Liver (tissue), 9 donors: ENCODE data around the gene SULT2A1. TPM values are rescaled to one million over a fixed set of nuclear protein-coding genes. Genes with fewer than 3 reads are reported as not detected.
"Not testable (repeated sequence)": the region's sequence is repeated elsewhere in the genome, so short reads cannot be mapped to it uniquely, and the experiment has no call there.

Source experiments
- DNase-seq: peaks from one replicate; pipeline ENCODE4 v3.0.0-alpha.2; 2017; ENCODE audit warnings: low spot score
- H3K27ac ChIP-seq, 2 donors: one replicate each; pipeline ENCODE4 v1.7.0; 2013; ENCODE audit warnings: inconsistent platforms in 2 of 2, low read length in 2 of 2, control low read depth in 1 of 2, low read depth in 1 of 2, mild to moderate bottlenecking in 1 of 2
- H3K27me3 ChIP-seq, 4 donors: one replicate each; pipeline versions ENCODE4 v1.6.1 to v1.7.0; 2013; ENCODE audit warnings: low read length in 3 of 4, inconsistent platforms in 1 of 4, mild to moderate bottlenecking in 1 of 4, moderate library complexity in 1 of 4; ENCODE audit not compliant: control insufficient read depth in 4 of 4, insufficient read depth in 4 of 4
- H3K36me3 ChIP-seq, 4 donors: one replicate each; pipeline versions ENCODE4 v1.6.1 to v1.7.0; 2013; ENCODE audit warnings: low read length in 3 of 4, mild to moderate bottlenecking in 3 of 4, low read depth in 1 of 4, moderate library complexity in 1 of 4; ENCODE audit not compliant: control insufficient read depth in 4 of 4, insufficient read depth in 3 of 4
- H3K4me1 ChIP-seq, 4 donors: one replicate each; pipeline versions ENCODE4 v1.6.1 to v1.7.0; 2013; ENCODE audit warnings: low read length in 3 of 4, mild to moderate bottlenecking in 3 of 4, moderate library complexity in 1 of 4; ENCODE audit not compliant: control insufficient read depth in 4 of 4, insufficient read depth in 4 of 4
- H3K4me3 ChIP-seq, 3 donors: one replicate each; pipeline versions ENCODE4 v1.6.1 to v1.7.0; 2013; ENCODE audit warnings: low read length in 3 of 3, control low read depth in 1 of 3, low read depth in 1 of 3, mild to moderate bottlenecking in 1 of 3
- H3K9ac ChIP-seq, 2 donors: one replicate each; pipeline ENCODE4 v1.7.0; 2013; ENCODE audit warnings: low read length in 2 of 2, mild to moderate bottlenecking in 2 of 2, moderate library complexity in 2 of 2, control low read depth in 1 of 2, low read depth in 1 of 2
- H3K9me3 ChIP-seq, 4 donors: one replicate each; pipeline versions ENCODE4 v1.6.1 to v1.7.0; 2013; ENCODE audit warnings: low read length in 3 of 4; ENCODE audit not compliant: control insufficient read depth in 4 of 4
- EGR1 ChIP-seq, 2 donors: IDR thresholded peaks; 2 replicates each; pipeline ENCODE4 v1.6.1; 2016 to 2018; ENCODE audit warnings: antibody characterized with exemption in 2 of 2, low read depth in 2 of 2
- FOXA1 ChIP-seq: IDR thresholded peaks from 2 replicates; pipeline ENCODE4 v1.6.1; 2016; ENCODE audit warnings: antibody characterized with exemption
- FOXA2 ChIP-seq: IDR thresholded peaks from 2 replicates; pipeline ENCODE4 v1.6.1; 2016; ENCODE audit warnings: antibody characterized with exemption
- GABPA ChIP-seq, 2 donors: IDR thresholded peaks in 1 of 2; conservative IDR thresholded peaks in 1 of 2; 2 replicates each; pipeline ENCODE4 v1.6.1; 2016; ENCODE audit warnings: antibody characterized with exemption in 2 of 2, mild to moderate bottlenecking in 1 of 2, moderate library complexity in 1 of 2
- HNF4A ChIP-seq, 2 donors: conservative IDR thresholded peaks; 2 replicates each; pipeline ENCODE4 v1.6.1; 2016; ENCODE audit warnings: antibody characterized with exemption in 2 of 2, mild to moderate bottlenecking in 2 of 2
- JUND ChIP-seq, 2 donors: IDR thresholded peaks; 2 replicates each; pipeline ENCODE4 v1.6.1; 2016; ENCODE audit warnings: antibody characterized with exemption in 2 of 2
- NR2F2 ChIP-seq: IDR thresholded peaks from 2 replicates; pipeline ENCODE4 v1.6.1; 2016; ENCODE audit warnings: antibody characterized with exemption
- RAD21 ChIP-seq, 2 donors: IDR thresholded peaks; 2 replicates each; pipeline ENCODE4 v1.6.1; 2016; ENCODE audit warnings: antibody characterized with exemption in 2 of 2, mild to moderate bottlenecking in 2 of 2
- RXRA ChIP-seq, 2 donors: IDR thresholded peaks; 2 replicates each; pipeline ENCODE4 v1.6.1; 2017 to 2018; ENCODE audit warnings: antibody characterized with exemption in 2 of 2, mild to moderate bottlenecking in 1 of 2
- SP1 ChIP-seq: IDR thresholded peaks from 2 replicates; pipeline ENCODE4 v1.6.1; 2018; ENCODE audit warnings: antibody characterized with exemption, mild to moderate bottlenecking
- TAF1 ChIP-seq: conservative IDR thresholded peaks from 2 replicates; pipeline ENCODE4 v1.6.1; 2016; ENCODE audit warnings: antibody characterized with exemption, mild to moderate bottlenecking
- WGBS: extraction: QIAGEN DNeasy Blood & Tissue Kit; methylation state at CpG from one replicate; pipeline ENCODE4 v1.1.7; 2013; 5-methylcytosine and 5-hydroxymethylcytosine counted together
- polyA plus RNA-seq, 2 donors: library from polyadenylated mRNA; stranded (reverse) in 1 of 2; unstranded in 1 of 2; fragments of 200-250 nt in 1 of 2; fragments of >200 nt in 1 of 2; fragmentation: Nextera tagmentation in 1 of 2; extraction: Ambion mirVana in 1 of 2; gene quantifications; one replicate each; pipeline versions ENCODE4 v1.2.1 to v1.2.3, GENCODE V29; 2013 to 2015
- total RNA-seq, 2 donors: library from RNA; depleted of rRNA; stranded (reverse); fragments of >200 nt; gene quantifications; one replicate each; pipeline ENCODE4 v1.2.3, GENCODE V29; 2014
- TF ChIP-seq, protein P1 (sequence below): IDR thresholded peaks from 2 replicates; pipeline ENCODE4 v1.6.1; 2016; ENCODE audit warnings: antibody characterized with exemption, mild to moderate bottlenecking
- donor health status: healthy.
- donor health status: healthy.
- donor health status: healthy.
- donor health status: healthy.
- donor health status: healthy.

The SULT2A1 gene
- total and polyA plus RNA-seq, 4 donors: 22.9 to 892 (median 691) TPM

GRCh38 chr19:47885067-47885463, 1.1 kb downstream of the SULT2A1 start:
- Histone ChIP-seq H3K9me3 (no peaks in the 10 kb centered on the region), H3K27ac (peak overlapping the region; percentile 70 to 73), H3K4me3 (peak overlapping the region; percentile 60 to 88 (median 79)), H3K9ac (peak overlapping the region; percentile 66 to 93), H3K27me3 (no peaks in the 10 kb centered on the region), H3K36me3 (peaks cover 0 to 24% (median 14%) of the 10 kb centered on the region in 4 donors), H3K4me1 (peaks cover 2 to 32% (median 13%) of the 10 kb centered on the region in 4 donors)
- 36% methylated on average over 5 of the region's 5 CpGs for WGBS
- TF ChIP-seq FOXA1: no peak
- TF ChIP-seq SP1: peak; percentile 10
- DNase-seq: no peak

GRCh38 chr19:47882890-47883289, 3.2 kb downstream of the SULT2A1 start:
- peak in 1 of 2 donors; percentile 21 for TF ChIP-seq RXRA (IDR thresholded peaks at IDR 0.05)
- TF ChIP-seq JUND (IDR thresholded peaks at IDR 0.05): peak in 1 of 2 donors; percentile 32
- TF ChIP-seq NR2F2: no peak
- TF ChIP-seq FOXA2: peak; percentile 58
- TF ChIP-seq EGR1 (IDR thresholded peaks at IDR 0.05; ENCODE audit: low read depth in 2 of 2): peak in 1 of 2 donors; percentile 22
- TF ChIP-seq, protein P1, sequence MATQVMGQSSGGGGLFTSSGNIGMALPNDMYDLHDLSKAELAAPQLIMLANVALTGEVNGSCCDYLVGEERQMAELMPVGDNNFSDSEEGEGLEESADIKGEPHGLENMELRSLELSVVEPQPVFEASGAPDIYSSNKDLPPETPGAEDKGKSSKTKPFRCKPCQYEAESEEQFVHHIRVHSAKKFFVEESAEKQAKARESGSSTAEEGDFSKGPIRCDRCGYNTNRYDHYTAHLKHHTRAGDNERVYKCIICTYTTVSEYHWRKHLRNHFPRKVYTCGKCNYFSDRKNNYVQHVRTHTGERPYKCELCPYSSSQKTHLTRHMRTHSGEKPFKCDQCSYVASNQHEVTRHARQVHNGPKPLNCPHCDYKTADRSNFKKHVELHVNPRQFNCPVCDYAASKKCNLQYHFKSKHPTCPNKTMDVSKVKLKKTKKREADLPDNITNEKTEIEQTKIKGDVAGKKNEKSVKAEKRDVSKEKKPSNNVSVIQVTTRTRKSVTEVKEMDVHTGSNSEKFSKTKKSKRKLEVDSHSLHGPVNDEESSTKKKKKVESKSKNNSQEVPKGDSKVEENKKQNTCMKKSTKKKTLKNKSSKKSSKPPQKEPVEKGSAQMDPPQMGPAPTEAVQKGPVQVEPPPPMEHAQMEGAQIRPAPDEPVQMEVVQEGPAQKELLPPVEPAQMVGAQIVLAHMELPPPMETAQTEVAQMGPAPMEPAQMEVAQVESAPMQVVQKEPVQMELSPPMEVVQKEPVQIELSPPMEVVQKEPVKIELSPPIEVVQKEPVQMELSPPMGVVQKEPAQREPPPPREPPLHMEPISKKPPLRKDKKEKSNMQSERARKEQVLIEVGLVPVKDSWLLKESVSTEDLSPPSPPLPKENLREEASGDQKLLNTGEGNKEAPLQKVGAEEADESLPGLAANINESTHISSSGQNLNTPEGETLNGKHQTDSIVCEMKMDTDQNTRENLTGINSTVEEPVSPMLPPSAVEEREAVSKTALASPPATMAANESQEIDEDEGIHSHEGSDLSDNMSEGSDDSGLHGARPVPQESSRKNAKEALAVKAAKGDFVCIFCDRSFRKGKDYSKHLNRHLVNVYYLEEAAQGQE: peak; percentile 13
- H3K27me3 ChIP-seq: no peaks in the 10 kb centered on the region

GRCh38 chr19:47881757-47882156, 4.4 kb downstream of the SULT2A1 start:
- H3K27me3 ChIP-seq: no peaks in the 10 kb centered on the region
- 86% methylated on average over 5 of the region's 5 CpGs for WGBS

More at GRCh38 chr19:47882890-47883289, 3.2 kb downstream of the SULT2A1 start:
- Histone ChIP-seq H3K27ac (peak overlapping the region in 1 of 2 donors; percentile 62), H3K9ac (peak overlapping the region in 1 of 2 donors; percentile 52), H3K9me3 (no peaks in the 10 kb centered on the region), H3K4me1 (peaks cover 2 to 32% (median 13%) of the 10 kb centered on the region in 4 donors), H3K36me3 (peaks cover 0 to 36% (median 24%) of the 10 kb centered on the region in 4 donors), H3K4me3 (peak overlapping the region in 2 of 3 donors; percentile 53 to 60)
- no peak for DNase-seq
- WGBS: 52% methylated on average over 3 of the region's 3 CpGs

DNA sequence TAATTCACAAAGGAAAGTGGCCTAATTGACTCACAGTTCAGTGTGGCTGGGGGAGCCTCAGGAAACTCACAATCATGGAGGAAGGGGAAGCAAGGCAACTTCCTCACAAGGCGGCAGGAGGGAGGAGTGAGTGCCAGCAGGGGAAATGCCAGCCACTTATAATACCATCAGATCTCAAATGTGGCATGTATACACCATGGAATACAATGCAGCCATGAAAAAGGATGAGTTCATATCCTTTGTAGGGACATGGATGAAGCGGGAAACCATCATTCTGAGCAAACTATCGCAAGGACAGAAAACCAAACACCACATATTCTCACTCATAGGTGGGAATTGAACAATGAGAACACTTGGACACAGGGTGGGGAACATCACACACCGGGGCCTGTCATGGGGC, 6.7 kb downstream of the SULT2A1 start:
- 72% methylated on average over 4 of the region's 4 CpGs for WGBS
- H3K4me3 ChIP-seq, H3K9ac ChIP-seq, H3K27me3 ChIP-seq, H3K9me3 ChIP-seq, H3K27ac ChIP-seq, DNase-seq: not testable (repeated sequence)
- peaks cover 2 to 24% (median 13%) of the 10 kb centered on the region in 4 donors for H3K4me1 ChIP-seq
- H3K36me3 ChIP-seq: peaks cover 0 to 54% (median 39%) of the 10 kb centered on the region in 4 donors

More at GRCh38 chr19:47881757-47882156, 4.4 kb downstream of the SULT2A1 start:
- no peak for DNase-seq
- TF ChIP-seq RAD21 (IDR thresholded peaks at IDR 0.05) (no peak), NR2F2 (no peak), FOXA2 (no peak), GABPA (IDR thresholded peaks at IDR 0.05 in 1 of 2, conservative IDR thresholded peaks at IDR 0.05 in 1 of 2) (no peak), TAF1 (no peak), EGR1 (IDR thresholded peaks at IDR 0.05; ENCODE audit: low read depth in 2 of 2) (no peak), HNF4A (conservative IDR thresholded peaks at IDR 0.05) (no peak)
- H3K4me1 ChIP-seq: peaks cover 2 to 30% (median 13%) of the 10 kb centered on the region in 4 donors
- peaks cover 0 to 41% (median 28%) of the 10 kb centered on the region in 4 donors for H3K36me3 ChIP-seq
- H3K27ac ChIP-seq: no peak overlapping the region
- H3K4me3 ChIP-seq: peak overlapping the region in 2 of 3 donors; percentile 0 to 23
- H3K9me3 ChIP-seq: no peaks in the 10 kb centered on the region
- H3K9ac ChIP-seq: no peak overlapping the region
